ENCODE data around the gene NUP214.

The NUP214 gene

GRCh38 chr9:131274674-131275331, 149.4 kb downstream of the NUP214 start:
- TF ChIP-seq TAF1 (IDR thresholded peaks at IDR 0.05; ENCODE audit: low read depth, low read length) (no peak), PAX5 (IDR thresholded peaks at IDR 0.05; ENCODE audit: insufficient read depth, low read length, severe bottlenecking) (no peak), POU2F2 (IDR thresholded peaks at IDR 0.05; ENCODE audit: low read depth, low read length) (no peak), POLR2A (IDR thresholded peaks at IDR 0.05; ENCODE audit: low read depth, low read length) (no peak), POLR2AphosphoS5 (IDR thresholded peaks at IDR 0.05; ENCODE audit: low read depth, low read length) (no peak), SPI1 (IDR thresholded peaks at IDR 0.05; ENCODE audit: low read depth, low read length) (no peak)
- no peak for FAIRE-seq
- DNase-seq (ENCODE audit: insufficient read length, low spot score) = no peak

- TF ChIP-seq PAX5 (IDR thresholded peaks at IDR 0.05; ENCODE audit: insufficient read depth, low read length, severe bottlenecking) = no peak
- TF ChIP-seq TAF1 (IDR thresholded peaks at IDR 0.05; ENCODE audit: low read depth, low read length) = no peak
- TF ChIP-seq POU2F2 (IDR thresholded peaks at IDR 0.05; ENCODE audit: low read depth, low read length) = no peak
- no peak for TF ChIP-seq SPI1 (IDR thresholded peaks at IDR 0.05; ENCODE audit: low read depth, low read length)
- TF ChIP-seq POLR2A (IDR thresholded peaks at IDR 0.05; ENCODE audit: low read depth, low read length) = no peak
- TF ChIP-seq POLR2AphosphoS5 (IDR thresholded peaks at IDR 0.05; ENCODE audit: low read depth, low read length) = no peak
- FAIRE-seq = peak; percentile 69
- no peak for DNase-seq (ENCODE audit: insufficient read length, low spot score)
These were observed 150.1 kb downstream of the NUP214 start for GRCh38 chr9:131275332-131276093.

DNA sequence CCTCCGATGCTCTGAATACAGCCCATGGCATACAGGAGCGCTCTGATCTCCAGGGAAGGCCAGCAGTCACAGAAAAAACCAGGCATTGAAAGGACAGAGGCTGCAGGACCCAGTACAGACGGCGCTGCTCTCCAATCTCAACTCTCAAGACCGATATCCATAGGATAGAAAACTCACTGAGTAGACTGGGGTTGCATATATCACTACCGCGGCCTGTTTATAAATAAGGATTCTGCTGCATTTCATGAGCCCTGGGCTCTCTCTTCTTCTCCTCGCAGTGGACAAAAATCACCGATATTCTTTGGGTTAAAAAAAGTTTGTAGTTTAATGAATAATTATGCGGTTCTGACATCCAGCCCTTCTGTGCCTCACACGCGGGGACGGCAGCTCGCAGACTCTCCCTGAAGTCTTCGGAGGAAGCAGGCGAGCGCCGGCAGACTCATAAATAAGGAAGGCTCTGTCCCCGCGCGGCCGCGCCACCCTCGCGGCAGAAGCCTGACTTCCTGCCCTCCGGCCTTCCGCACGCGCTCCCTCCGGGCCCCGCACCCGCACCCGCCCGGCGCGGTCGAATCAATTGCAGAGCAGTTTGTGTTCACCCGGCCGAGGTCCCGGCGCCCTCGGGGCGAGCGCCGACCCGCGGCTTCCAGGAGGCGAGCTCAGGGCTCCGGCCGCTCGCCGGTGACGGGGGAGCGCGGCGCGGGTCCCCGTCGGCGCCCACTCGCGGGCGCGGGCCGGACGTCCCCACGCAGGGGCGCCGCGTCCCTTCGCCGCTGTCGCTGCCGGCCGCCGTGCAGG, 150.9 kb downstream of the NUP214 start, which contains the start of gene FAM78A:
FAM78A (minus strand) TSS at position 417 of the 795 bp plus-strand sequence; CDS start at position 86, 331 bp downstream.
- no peak for FAIRE-seq
- no peak for DNase-seq (ENCODE audit: insufficient read length, low spot score)
- TF ChIP-seq TAF1 (IDR thresholded peaks at IDR 0.05; ENCODE audit: low read depth, low read length) = no peak
- TF ChIP-seq SPI1 (IDR thresholded peaks at IDR 0.05; ENCODE audit: low read depth, low read length) = 0 out of 2 replicates have a peak, but pooled peaks have one; percentile 22

DNA sequence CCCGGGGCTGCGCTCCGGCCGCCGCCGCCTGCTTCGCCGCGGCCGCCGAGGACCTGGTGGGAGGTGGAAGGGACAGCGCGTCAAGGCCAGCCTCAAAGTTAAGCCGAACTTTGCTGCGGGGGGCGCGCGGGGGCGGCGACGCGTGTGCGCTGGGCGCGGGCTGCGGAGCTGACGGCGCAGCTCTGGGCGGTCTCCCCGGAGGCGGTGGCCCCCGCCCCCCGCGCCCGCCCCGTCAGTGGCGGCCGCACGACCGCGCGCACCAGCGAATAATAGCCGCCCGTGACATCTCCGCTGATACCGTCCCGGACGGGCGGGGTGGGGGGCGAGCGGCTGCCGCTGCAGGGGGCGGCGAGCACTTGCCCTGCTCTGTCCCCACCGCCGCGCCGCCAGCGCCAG, 151.5 kb downstream of the NUP214 start:
- DNase-seq (ENCODE audit: insufficient read length, low spot score) (no peak), FAIRE-seq (peak; percentile 28)
- TF ChIP-seq POLR2AphosphoS5 (IDR thresholded peaks at IDR 0.05; ENCODE audit: low read depth, low read length) = no peak
- no peak for TF ChIP-seq PAX5 (IDR thresholded peaks at IDR 0.05; ENCODE audit: insufficient read depth, low read length, severe bottlenecking)
- TF ChIP-seq TAF1 (IDR thresholded peaks at IDR 0.05; ENCODE audit: low read depth, low read length) = no peak
- TF ChIP-seq POU2F2 (IDR thresholded peaks at IDR 0.05; ENCODE audit: low read depth, low read length) = no peak
- TF ChIP-seq SPI1 (IDR thresholded peaks at IDR 0.05; ENCODE audit: low read depth, low read length) = no peak
- TF ChIP-seq POLR2A (IDR thresholded peaks at IDR 0.05; ENCODE audit: low read depth, low read length) = no peak

GRCh38 chr9:131277287-131277909, 152.0 kb downstream of the NUP214 start:
- TF ChIP-seq POLR2AphosphoS5 (IDR thresholded peaks at IDR 0.05; ENCODE audit: low read depth, low read length) = no peak
- DNase-seq (ENCODE audit: insufficient read length, low spot score) (peak; percentile 52), FAIRE-seq (peak; percentile 66)

DNA sequence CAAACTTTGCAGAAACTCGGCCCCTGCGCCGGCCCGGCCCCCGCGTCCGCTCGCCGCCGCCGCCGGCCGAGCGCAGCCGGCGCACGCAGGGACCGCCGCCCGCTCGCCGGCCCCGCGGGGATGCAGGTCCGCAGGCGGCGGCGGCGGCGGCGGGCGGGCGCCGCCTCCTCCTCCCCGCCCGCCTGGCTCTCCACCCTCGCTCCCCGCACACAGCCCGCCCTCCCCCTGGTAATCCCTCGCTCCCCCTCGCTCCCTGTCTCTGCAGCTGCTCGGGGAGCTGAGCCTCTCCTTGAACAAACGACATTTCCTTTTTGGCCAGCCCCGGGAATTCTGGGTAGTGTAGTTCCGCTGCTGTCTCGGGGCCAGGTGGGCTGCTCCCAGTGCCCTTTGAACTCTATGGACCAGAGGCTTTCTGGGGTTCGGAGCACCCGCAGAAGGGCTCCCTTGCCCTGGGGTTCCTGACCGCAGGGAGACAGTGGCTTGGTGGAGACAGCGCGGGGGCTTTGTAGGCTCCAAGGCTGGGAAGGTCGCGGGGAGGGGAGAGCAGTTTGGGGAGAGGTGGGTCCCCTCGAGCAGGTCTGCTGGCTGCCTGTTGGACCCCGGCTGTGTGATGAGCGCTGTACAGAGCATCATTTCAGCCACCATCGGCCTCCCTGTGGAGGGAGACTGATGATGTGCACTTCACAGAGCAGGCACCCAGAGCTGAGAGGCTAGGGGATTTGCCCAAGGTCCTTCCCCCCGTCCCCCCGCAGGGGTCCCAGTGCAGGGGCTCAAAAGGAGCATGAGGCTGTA, 152.7 kb downstream of the NUP214 start:
- FAIRE-seq = no peak
- DNase-seq (ENCODE audit: insufficient read length, low spot score) = peak; percentile 85

GRCh38 chr9:131278702-131279111, 153.3 kb downstream of the NUP214 start:
- TF ChIP-seq POLR2AphosphoS5 (IDR thresholded peaks at IDR 0.05; ENCODE audit: low read depth, low read length) (no peak), POU2F2 (IDR thresholded peaks at IDR 0.05; ENCODE audit: low read depth, low read length) (no peak), PAX5 (IDR thresholded peaks at IDR 0.05; ENCODE audit: insufficient read depth, low read length, severe bottlenecking) (no peak), SPI1 (IDR thresholded peaks at IDR 0.05; ENCODE audit: low read depth, low read length) (no peak), POLR2A (IDR thresholded peaks at IDR 0.05; ENCODE audit: low read depth, low read length) (no peak), TAF1 (IDR thresholded peaks at IDR 0.05; ENCODE audit: low read depth, low read length) (no peak)
- DNase-seq (ENCODE audit: insufficient read length, low spot score) (no peak), FAIRE-seq (no peak)

More for the DNA sequence above, 152.7 kb downstream of the NUP214 start:
- TF ChIP-seq TAF1 (IDR thresholded peaks at IDR 0.05; ENCODE audit: low read depth, low read length) (no peak), SPI1 (IDR thresholded peaks at IDR 0.05; ENCODE audit: low read depth, low read length) (no peak), POLR2A (IDR thresholded peaks at IDR 0.05; ENCODE audit: low read depth, low read length) (no peak), POU2F2 (IDR thresholded peaks at IDR 0.05; ENCODE audit: low read depth, low read length) (no peak), POLR2AphosphoS5 (IDR thresholded peaks at IDR 0.05; ENCODE audit: low read depth, low read length) (no peak), PAX5 (IDR thresholded peaks at IDR 0.05; ENCODE audit: insufficient read depth, low read length, severe bottlenecking) (no peak)

DNA sequence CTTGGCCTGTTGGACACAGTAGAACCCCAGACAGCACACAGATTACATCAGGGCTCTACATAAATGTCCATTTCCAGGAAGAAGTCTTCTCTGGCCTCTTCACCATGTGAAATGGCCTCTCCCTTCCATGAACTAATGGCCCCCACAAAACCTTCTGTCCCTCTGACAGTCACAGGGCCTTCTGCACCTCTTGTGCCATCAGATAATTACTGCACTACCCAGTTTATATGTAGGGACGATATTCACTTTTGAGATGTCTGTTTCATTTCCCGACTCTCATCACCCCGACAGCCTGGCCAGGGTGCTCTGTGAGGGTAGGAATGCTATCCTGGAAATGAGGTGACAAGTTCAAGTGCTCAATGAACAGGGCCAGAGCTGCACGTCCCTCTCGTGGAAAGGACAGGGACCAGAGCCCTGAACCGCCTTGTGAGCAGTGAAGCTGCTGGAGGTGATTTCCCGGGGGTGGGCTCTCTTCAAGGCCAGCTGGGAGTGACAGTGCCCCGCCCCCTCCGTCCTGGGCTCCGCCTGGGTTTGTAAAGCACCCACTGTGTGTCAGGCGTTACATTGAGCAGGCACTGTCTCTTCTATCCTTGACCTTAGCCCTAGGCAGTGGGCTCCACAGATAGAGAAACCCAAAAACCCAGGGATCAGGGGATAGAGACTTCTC, 153.9 kb downstream of the NUP214 start:
- no peak for FAIRE-seq
- no peak for TF ChIP-seq TAF1 (IDR thresholded peaks at IDR 0.05; ENCODE audit: low read depth, low read length)
- TF ChIP-seq POLR2A (IDR thresholded peaks at IDR 0.05; ENCODE audit: low read depth, low read length) = no peak
- no peak for TF ChIP-seq POU2F2 (IDR thresholded peaks at IDR 0.05; ENCODE audit: low read depth, low read length)
- TF ChIP-seq SPI1 (IDR thresholded peaks at IDR 0.05; ENCODE audit: low read depth, low read length) = no peak
- TF ChIP-seq PAX5 (IDR thresholded peaks at IDR 0.05; ENCODE audit: insufficient read depth, low read length, severe bottlenecking) = no peak
- no peak for TF ChIP-seq POLR2AphosphoS5 (IDR thresholded peaks at IDR 0.05; ENCODE audit: low read depth, low read length)
- no peak for DNase-seq (ENCODE audit: insufficient read length, low spot score)
